SK-N-MC (cell line): ENCODE data around the gene TRIM44.

ENCODE experiments used
- EZH2 ChIP-seq: fragments of 200-600 bp; sonication (generic); IDR thresholded peaks from one replicate; pipeline ENCODE4 v1.6.1; 2017; ENCODE audit warnings: antibody characterized with exemption
- POLR2AphosphoS5 ChIP-seq: IDR thresholded peaks from 2 replicates; pipeline ENCODE4 v1.6.1; 2012; ENCODE audit warnings: mild to moderate bottlenecking, low read depth, low read length, borderline replicate concordance

DNA sequence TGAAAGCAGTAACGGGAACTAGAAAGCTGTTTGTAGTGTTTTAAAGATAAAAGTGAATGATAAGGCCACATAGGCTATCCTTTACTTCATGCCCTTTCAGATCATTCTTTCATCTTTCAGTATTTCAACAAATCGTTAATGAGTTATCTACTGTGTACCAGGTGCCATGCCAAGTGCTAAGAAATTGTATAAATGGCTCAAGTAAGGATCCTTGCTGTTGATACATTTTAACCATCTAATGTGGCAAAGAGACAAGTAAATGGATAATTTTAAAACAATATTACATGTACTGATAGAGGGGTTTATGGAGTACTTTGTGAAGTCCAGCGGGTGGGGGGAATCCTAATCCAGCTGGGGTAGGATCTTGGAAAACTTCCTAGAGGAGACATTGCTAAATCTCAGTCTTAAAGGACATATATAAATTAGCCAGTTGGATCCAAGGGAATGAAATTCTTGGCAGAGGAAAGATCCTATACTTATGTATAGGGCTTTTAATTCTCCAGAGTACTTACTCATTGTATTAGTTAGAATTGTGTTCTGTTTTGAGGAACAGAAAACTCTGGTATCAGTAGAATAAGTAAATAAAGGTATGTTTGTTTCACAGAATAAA is 119.4 kb downstream of the TRIM44 start:
- no peak for TF ChIP-seq POLR2AphosphoS5
- TF ChIP-seq EZH2: no peak
